Measurements from ENCODE around the gene NISCH.

The NISCH gene

GRCh38 chr3:52512727-52513126, 57.3 kb downstream of the NISCH start:
- DNase-seq (ENCODE audit: low read depth, low spot score) = no peak

- no peak for DNase-seq (ENCODE audit: low read depth, low spot score)
These were observed 57.9 kb downstream of the NISCH start for GRCh38 chr3:52513281-52513680.

- no peak for DNase-seq (ENCODE audit: low read depth, low spot score)
These were observed 59.2 kb downstream of the NISCH start for GRCh38 chr3:52514576-52514975.

- DNase-seq (ENCODE audit: low read depth, low spot score) = no peak
These were observed 59.8 kb downstream of the NISCH start for GRCh38 chr3:52515192-52515591.

- DNase-seq (ENCODE audit: low read depth, low spot score) = no peak
These were observed 61.2 kb downstream of the NISCH start for GRCh38 chr3:52516509-52517195.

GRCh38 chr3:52517796-52518722, 62.7 kb downstream of the NISCH start:
- no peak for DNase-seq (ENCODE audit: low read depth, low spot score)

- no peak for DNase-seq (ENCODE audit: low read depth, low spot score)
These were observed 63.5 kb downstream of the NISCH start for GRCh38 chr3:52518723-52519444.

- DNase-seq (ENCODE audit: low read depth, low spot score) = no peak
These were observed 64.2 kb downstream of the NISCH start for GRCh38 chr3:52519445-52520140.

- DNase-seq (ENCODE audit: low read depth, low spot score) = no peak
These were observed 64.8 kb downstream of the NISCH start for GRCh38 chr3:52520141-52520667.

- no peak for DNase-seq (ENCODE audit: low read depth, low spot score)
These were observed 65.5 kb downstream of the NISCH start for GRCh38 chr3:52520716-52521487.

- DNase-seq (ENCODE audit: low read depth, low spot score) = no peak
These were observed 66.1 kb downstream of the NISCH start for GRCh38 chr3:52521488-52521824.

GRCh38 chr3:52521881-52522650, 66.7 kb downstream of the NISCH start:
- no peak for DNase-seq (ENCODE audit: low read depth, low spot score)

GRCh38 chr3:52522651-52523251, 67.3 kb downstream of the NISCH start:
- DNase-seq (ENCODE audit: low read depth, low spot score) = no peak

GRCh38 chr3:52523386-52524257, 68.2 kb downstream of the NISCH start:
- DNase-seq (ENCODE audit: low read depth, low spot score) = no peak

- no peak for DNase-seq (ENCODE audit: low read depth, low spot score)
These were observed 68.9 kb downstream of the NISCH start for GRCh38 chr3:52524258-52524751.

GRCh38 chr3:52524752-52525679, 69.6 kb downstream of the NISCH start:
- no peak for DNase-seq (ENCODE audit: low read depth, low spot score)
